H7 (cell line): ENCODE data around the gene SCNM1. TPM values are rescaled to one million over a fixed set of nuclear protein-coding genes. Genes with fewer than 3 reads are reported as not detected.
"Not testable (repeated sequence)": the region's sequence is repeated elsewhere in the genome, so short reads cannot be mapped to it uniquely, and the experiment has no call there.

Experiments used
- DNase-seq: peaks from one replicate; pipeline ENCODE4 v3.0.0; 2012
- H3K27me3 ChIP-seq: 2 replicates; pipeline ENCODE4 v1.6.0; 2011; ENCODE audit warnings: mild to moderate bottlenecking, low read length; ENCODE audit not compliant: control insufficient read depth, insufficient read depth
- H3K36me3 ChIP-seq: replicated peaks from 2 replicates; pipeline ENCODE4 v1.5.1; 2011; ENCODE audit warnings: low read length; ENCODE audit not compliant: control insufficient read depth, insufficient read depth
- H3K4me3 ChIP-seq: 2 replicates; pipeline ENCODE4 v1.5.1; 2011; ENCODE audit warnings: low read depth, mild to moderate bottlenecking, control low read depth, low read length, moderate library complexity; ENCODE audit not compliant: insufficient read depth
- total RNA-seq: library from RNA; depleted of rRNA; stranded (reverse); fragments of >200 nt; shearing (Covaris generic); gene quantifications from 2 replicates; pipeline ENCODE4 v1.2.3, GENCODE V29; 2014; rRNA removed

The SCNM1 gene
- total RNA-seq, 1 experiment from 2014 or later: 78.8 TPM

DNA sequence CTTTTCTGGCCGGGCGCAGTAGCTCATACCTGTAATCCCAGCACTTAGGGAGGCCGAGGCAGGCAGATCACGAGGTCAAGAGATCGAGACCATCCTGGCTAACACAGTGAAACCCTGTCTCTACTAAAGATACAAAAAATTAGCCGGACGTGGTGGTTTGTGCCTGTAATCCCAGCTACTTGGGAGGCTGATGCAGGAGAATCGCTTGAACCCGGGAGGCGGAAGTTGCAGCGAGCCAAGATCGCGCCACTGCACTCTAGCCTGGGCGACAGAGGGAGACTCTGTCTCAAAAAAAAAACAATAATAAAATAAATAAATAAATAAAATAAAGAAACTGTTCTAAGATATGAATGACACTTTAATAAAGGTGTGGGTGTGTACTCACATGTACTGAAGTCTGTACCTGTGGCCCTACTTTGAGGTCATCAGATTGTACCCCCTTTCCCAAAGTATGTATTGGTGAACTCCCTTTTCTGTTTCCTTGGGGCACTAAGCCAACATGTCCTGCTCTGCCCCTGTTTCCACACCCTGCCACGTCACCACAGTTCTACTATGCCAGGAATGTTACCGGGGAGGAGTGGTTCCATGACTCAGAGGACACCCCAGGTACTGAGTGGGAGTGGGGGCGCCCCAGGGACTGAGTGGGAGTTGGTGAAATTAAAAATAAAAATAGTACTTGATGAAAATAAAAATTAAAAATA, 29.1 kb downstream of the SCNM1 start:
- H3K27me3 ChIP-seq, H3K36me3 ChIP-seq, H3K4me3 ChIP-seq, DNase-seq: not testable (repeated sequence)

DNA sequence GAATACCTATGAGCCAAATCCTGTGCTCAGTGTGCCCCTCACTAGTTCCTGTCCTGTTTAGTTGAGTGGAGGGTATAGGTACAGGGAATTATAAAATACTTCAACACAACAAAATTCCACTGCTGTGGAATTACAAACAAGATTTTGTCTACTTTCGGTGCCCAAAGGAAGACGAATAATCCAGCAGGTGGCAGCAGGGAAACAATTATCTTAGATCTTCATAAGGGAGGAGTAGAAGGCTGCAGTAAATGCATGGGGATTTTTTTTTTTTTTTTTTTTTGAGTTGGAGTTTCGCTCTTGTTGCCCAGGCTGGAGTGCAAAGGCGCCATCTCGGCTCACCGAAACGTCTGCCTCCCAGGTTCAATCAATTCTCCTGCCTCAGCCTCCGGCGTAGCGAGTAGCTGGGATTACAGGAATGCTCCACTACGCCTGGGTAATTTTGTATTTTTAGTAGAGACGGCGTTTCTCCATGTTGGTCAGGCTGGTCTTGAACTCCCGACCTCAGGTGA, 30.4 kb downstream of the SCNM1 start:
- H3K4me3 ChIP-seq: no peak overlapping the region
- DNase-seq: peak; percentile 66
- no peaks in the 10 kb centered on the region for H3K27me3 ChIP-seq
- H3K36me3 ChIP-seq: no peaks in the 10 kb centered on the region

DNA sequence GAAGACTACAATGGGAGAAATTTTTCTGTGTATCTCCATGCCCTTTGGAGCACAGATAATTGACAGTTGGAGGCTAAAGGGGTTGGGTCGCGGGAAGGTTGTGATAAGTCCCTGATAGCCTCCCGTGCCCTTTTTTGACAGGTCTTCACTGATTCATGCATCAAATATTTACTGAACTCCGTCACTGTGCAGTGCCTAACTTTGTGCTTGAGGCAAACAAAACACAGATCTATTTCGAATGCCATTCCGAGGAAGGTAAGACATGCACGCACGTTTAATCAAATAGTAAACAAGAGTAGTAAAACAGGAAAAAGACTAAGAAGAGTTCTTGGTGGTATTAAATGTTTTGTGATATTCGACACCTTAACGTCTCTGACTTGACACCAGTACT, 31.9 kb downstream of the SCNM1 start:
- DNase-seq: peak; percentile 35

DNA sequence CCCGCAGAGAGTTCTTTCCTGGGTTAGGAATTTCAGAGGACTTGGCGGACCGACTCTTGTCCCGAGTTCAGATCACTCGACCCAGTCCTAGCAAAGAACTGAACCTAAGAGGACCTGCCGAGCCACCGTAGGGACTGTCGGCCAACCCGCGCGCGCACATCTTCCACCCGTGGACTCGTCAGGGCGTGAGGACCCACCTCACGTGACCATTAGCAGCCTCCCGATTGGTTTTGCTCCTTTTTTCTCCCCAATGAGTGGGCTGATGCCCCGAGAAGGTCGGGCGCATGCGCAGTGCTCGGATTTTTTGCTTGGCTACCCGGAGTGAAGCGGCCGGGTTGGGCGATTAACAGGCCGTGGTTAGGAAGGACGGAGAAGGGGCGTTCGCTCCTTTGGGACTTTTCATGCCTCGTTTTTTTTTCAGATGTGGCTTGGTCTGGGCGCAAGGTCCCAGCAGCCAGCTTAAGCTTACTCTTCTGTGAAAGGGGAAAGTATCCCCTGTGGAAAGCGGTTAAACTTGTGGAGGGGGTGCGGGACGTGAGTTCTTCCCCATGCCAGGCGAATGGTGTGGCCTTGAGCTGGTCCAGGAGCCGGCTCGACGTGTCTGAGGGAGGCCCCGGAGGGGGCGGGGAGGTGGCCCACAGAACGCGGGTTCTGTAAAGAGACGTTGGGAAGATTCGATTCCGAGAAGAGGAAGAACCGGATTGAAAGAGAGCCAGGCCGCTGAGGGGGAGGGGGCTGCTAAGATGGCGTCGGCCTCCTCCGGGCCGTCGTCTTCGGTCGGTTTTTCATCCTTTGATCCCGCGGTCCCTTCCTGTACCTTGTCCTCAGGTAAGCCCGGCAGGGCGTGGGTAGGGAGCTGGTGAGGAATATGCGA, 32.5 kb downstream of the SCNM1 start, which contains the start of gene PIP5K1A:
PIP5K1A (plus strand) TSS at position 299 of the 874 bp plus-strand sequence; CDS start at position 744, 445 bp downstream.
- H3K27me3 ChIP-seq: no peaks in the 10 kb centered on the region

More for the DNA sequence above, 31.9 kb downstream of the SCNM1 start:
- no peaks in the 10 kb centered on the region for H3K27me3 ChIP-seq
- H3K36me3 ChIP-seq: peaks cover 3% of the 10 kb centered on the region
- H3K4me3 ChIP-seq: peak overlapping the region; percentile 93

DNA sequence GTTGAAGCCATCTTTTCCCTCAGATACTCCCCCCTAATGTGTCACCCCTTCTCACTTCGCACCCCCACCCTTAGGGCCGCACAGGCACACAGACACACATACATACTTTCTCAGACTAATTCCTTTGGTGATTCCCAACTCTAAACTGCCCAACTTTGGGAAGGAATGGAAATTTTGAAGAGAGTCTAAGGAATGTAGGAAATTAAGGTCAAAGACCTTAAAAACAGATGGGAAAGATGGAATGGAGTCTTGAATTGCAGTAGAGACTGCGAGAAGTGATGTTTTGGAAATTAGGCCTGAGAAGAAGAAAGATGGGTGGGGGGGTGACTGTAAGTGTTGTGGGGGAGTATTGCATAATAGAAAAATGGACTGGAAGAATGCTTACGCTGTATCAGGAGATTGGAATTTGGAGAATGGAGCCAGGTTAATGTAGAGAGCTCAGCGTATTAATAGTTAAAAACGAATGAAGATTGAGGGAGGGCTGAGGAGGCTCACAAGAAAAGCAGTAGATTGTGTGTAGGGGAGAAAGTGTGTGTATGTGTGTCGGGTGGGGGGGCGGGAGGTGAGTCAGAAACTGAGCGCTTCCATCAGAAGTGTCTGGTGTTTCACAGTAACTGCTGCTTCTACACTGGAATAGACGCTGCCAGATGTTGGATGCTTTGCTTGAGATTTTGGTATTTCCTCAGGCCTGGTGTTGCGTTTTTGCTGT, 34.1 kb downstream of the SCNM1 start:
- DNase-seq: peak; percentile 38

More for the DNA sequence above, 32.5 kb downstream of the SCNM1 start, which contains the start of gene PIP5K1A:
- peak; percentile 99 for DNase-seq
- Histone ChIP-seq H3K36me3 (peaks cover 5% of the 10 kb centered on the region), H3K4me3 (peak within 1 kb of the TSS; percentile 93)

DNA sequence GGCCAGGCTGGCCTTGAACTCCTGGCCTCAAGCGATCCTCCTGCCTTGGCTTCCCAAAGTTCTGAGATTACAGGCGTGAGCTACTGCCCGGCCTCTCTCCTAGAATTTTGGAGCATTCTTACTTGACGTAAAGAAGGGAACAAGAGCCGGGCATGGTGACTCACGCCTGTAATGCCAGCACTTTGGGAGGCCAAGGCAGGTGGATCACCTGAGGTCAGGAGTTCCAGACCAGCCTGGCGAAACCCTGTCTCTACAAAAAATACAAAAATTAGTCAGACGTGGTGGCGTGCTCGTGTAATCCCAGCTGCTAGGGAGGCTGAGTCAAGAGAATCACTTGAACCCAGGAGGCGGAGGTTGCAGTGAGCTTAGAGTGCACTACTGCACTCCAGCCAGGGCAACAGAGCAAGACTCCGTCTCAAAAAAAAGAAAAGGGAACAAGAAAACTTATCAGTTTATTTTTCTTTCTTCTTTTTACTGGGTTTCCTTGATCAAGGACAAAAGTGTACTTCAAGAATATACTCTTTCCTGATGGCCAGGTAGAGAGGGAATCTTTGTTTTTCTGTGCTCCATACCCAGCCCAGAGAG, 39.5 kb downstream of the SCNM1 start:
- DNase-seq, H3K36me3 ChIP-seq, H3K27me3 ChIP-seq, H3K4me3 ChIP-seq: not testable (repeated sequence)

More for the DNA sequence above, 34.1 kb downstream of the SCNM1 start:
- peak overlapping the region; percentile 93 for H3K4me3 ChIP-seq
- H3K36me3 ChIP-seq: peaks cover 5% of the 10 kb centered on the region
- H3K27me3 ChIP-seq: no peaks in the 10 kb centered on the region

DNA sequence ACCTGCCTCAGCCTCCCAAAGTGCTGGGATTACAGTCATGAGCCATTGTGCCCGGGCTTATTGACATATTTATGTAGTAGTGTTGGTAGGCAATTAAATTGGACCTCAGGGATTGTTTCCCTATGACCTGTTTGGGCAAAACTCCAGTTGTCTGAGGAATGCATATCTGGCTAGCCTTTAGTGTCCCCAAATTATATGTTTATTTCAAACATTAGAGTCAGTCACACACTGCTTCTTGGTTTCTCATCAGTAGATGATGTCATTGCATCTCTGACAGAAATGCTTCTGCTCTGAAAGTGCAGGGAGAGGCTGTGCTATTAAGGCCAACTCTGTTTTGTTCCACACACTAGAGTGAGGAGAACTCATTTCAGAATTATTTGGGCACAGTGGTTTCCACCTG, 44.9 kb downstream of the SCNM1 start:
- H3K4me3 ChIP-seq: no peak overlapping the region
- peaks cover 5% of the 10 kb centered on the region for H3K36me3 ChIP-seq
- DNase-seq: no peak
- H3K27me3 ChIP-seq: no peaks in the 10 kb centered on the region

DNA sequence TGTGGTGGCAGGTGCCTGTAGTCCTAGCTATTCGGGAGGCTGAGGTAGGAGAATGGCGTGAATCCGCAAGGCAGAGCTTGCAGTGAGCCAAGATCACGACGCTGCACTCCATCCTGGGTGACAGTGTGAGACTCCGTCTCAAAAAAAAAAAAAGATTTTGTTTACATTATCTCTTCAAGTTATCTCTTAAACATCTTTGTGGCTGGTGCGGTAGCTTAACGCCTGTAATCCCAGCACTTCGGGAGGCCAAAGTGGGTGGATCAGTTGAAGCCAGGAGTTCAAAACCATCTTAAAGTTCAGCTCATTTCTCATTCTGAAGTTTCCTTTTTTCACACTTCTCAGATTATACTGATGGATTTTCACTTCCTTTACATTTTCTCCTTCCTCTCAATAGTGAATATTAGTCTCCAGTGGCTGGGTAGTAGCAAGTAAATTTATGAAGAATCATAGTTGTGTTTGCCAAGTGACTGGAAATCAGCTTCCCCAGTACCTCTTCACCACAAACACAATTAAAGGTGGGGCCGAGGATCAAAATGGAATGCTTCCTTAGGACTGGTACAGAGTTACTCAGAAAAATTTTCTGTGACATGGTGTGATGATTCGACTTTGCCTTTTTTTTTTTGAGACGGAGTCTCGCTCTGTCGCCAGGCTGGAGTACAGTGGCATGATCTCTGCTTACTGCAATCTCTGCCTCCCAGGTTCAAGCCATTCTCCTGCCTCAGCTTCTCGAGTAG, 46.2 kb downstream of the SCNM1 start:
- Histone ChIP-seq H3K36me3 (peaks cover 5% of the 10 kb centered on the region), H3K4me3 (no peak overlapping the region), H3K27me3 (no peaks in the 10 kb centered on the region)
- no peak for DNase-seq

DNA sequence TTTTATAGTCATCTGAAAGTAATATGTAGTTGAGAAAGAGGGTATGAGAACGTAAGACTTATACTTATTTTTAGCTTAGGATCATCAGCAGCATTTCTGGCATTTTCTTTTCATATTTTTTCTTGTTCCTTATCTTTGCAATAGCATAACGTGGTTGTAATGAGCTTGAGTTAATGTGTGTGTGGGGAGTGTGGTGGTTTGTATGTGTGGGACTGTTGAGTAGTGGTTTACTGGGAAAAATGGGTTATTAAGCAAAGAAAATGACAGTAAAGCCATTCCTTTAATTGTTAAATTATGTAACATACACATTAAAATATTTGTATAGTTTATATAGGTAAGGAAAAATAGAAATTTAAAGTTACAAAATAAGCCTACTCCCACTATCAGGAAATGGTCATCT, 47.6 kb downstream of the SCNM1 start:
- H3K36me3 ChIP-seq: peaks cover 3% of the 10 kb centered on the region
- DNase-seq: no peak

More for the DNA sequence above, 47.6 kb downstream of the SCNM1 start:
- H3K27me3 ChIP-seq: no peaks in the 10 kb centered on the region
- no peak overlapping the region for H3K4me3 ChIP-seq

Other genes starting within 250 kb of the SCNM1 start
- 67.9 and 74.9 TPM in 2 replicates for gene SETDB1, start 239.8 kb upstream of the SCNM1 start, total RNA-seq
- 248 and 297 TPM in 2 replicates for gene CERS2, start 191.3 kb upstream of the SCNM1 start, total RNA-seq
- gene ANXA9, start 183.9 kb upstream of the SCNM1 start, total RNA-seq: 0.62 and 1.6 TPM in 2 replicates
- gene MINDY1, start 159.2 kb upstream of the SCNM1 start, total RNA-seq: 12.6 and 18.4 TPM in 2 replicates
- 33.5 and 36.3 TPM in 2 replicates for gene PRUNE1, start 157.7 kb upstream of the SCNM1 start, total RNA-seq
- 0.48 and 0.96 TPM in 2 replicates for gene BNIPL, start 129.6 kb upstream of the SCNM1 start, total RNA-seq
- 4.7 and 5.9 TPM in 2 replicates for gene C1orf56, start 118.4 kb upstream of the SCNM1 start, total RNA-seq
- gene CDC42SE1, start 106.5 kb upstream of the SCNM1 start, total RNA-seq: 72.1 and 78.6 TPM in 2 replicates
- gene MLLT11, start 105.7 kb upstream of the SCNM1 start, total RNA-seq: 37.2 and 45.9 TPM in 2 replicates
- gene GABPB2, start 95.4 kb upstream of the SCNM1 start, total RNA-seq: 4.0 and 5.8 TPM in 2 replicates
- 6.1 and 8.0 TPM in 2 replicates for gene SEMA6C, start 19.5 kb upstream of the SCNM1 start, total RNA-seq
- 0.14 and 0.15 TPM in 2 replicates for gene TNFAIP8L2, start 9.5 kb upstream of the SCNM1 start, total RNA-seq
- 20.0 and 22.5 TPM in 2 replicates for gene LYSMD1, start 242 bp upstream of the SCNM1 start, total RNA-seq
- gene TMOD4, start 9.8 kb downstream of the SCNM1 start, total RNA-seq: 0.80 TPM in 1 of 2 replicates, not detected in the other
- gene VPS72, start 24.1 kb downstream of the SCNM1 start, total RNA-seq: 167 and 180 TPM in 2 replicates
- 79.7 and 86.6 TPM in 2 replicates for gene PIP5K1A, start 32.4 kb downstream of the SCNM1 start, total RNA-seq
- 373 and 381 TPM in 2 replicates for gene PSMD4, start 88.6 kb downstream of the SCNM1 start, total RNA-seq
- gene ZNF687, start 116.2 kb downstream of the SCNM1 start, total RNA-seq: 81.3 and 103 TPM in 2 replicates
- 33.4 and 36.2 TPM in 2 replicates for gene PI4KB, start 161.3 kb downstream of the SCNM1 start, total RNA-seq
- gene RFX5, start 181.1 kb downstream of the SCNM1 start, total RNA-seq: 73.1 and 74.9 TPM in 2 replicates
- gene SELENBP1, start 206.6 kb downstream of the SCNM1 start, total RNA-seq: 36.9 and 41.9 TPM in 2 replicates
- gene PSMB4, start 233.4 kb downstream of the SCNM1 start, total RNA-seq: 889 and 932 TPM in 2 replicates